ENCODE measurements around the gene BAHCC1.
A peak's percentile ranks its signal among the peaks of the same experiment; 100 is the strongest.
"Not testable (repeated sequence)": the region's sequence is repeated elsewhere in the genome, so short reads cannot be mapped to it uniquely, and the experiment has no call there.

Gene BAHCC1

GRCh38 chr17:81414756-81415516, 19.7 kb downstream of the BAHCC1 start:
- DNase-seq = no peak

GRCh38 chr17:81415681-81416080, 20.4 kb downstream of the BAHCC1 start:
- DNase-seq = no peak

- DNase-seq = no peak
Observed at GRCh38 chr17:81416612-81417011, 21.4 kb downstream of the BAHCC1 start.

- DNase-seq = no peak
Observed at GRCh38 chr17:81417049-81417878, 22.0 kb downstream of the BAHCC1 start.

- peak in 1 of 2 experiments; percentile 32 for DNase-seq
Observed at GRCh38 chr17:81417879-81418709, 22.8 kb downstream of the BAHCC1 start.

- DNase-seq = no peak
Observed at GRCh38 chr17:81418710-81419318, 23.6 kb downstream of the BAHCC1 start.

- peak; percentile 43 to 79 for DNase-seq
Observed at GRCh38 chr17:81419319-81419885, 24.1 kb downstream of the BAHCC1 start.

- no peak for DNase-seq
Observed at GRCh38 chr17:81419886-81420768, 24.9 kb downstream of the BAHCC1 start.

GRCh38 chr17:81420769-81421462, 25.7 kb downstream of the BAHCC1 start:
- DNase-seq = no peak

- peak; percentile 40 to 61 for DNase-seq
Observed at GRCh38 chr17:81422776-81423697, 27.8 kb downstream of the BAHCC1 start.

- DNase-seq = no peak
Observed at GRCh38 chr17:81423698-81424071, 28.4 kb downstream of the BAHCC1 start.

GRCh38 chr17:81424151-81425017, 29.1 kb downstream of the BAHCC1 start:
- DNase-seq = no peak

- DNase-seq = not testable (repeated sequence)
Observed at GRCh38 chr17:81425041-81425440, 29.8 kb downstream of the BAHCC1 start.

- DNase-seq = not testable (repeated sequence)
Observed at GRCh38 chr17:81425716-81426392, 30.6 kb downstream of the BAHCC1 start.

GRCh38 chr17:81426393-81427172, 31.3 kb downstream of the BAHCC1 start:
- DNase-seq = no peak

- peak; percentile 84 to 88 for DNase-seq
Observed at GRCh38 chr17:81427173-81428120, 32.2 kb downstream of the BAHCC1 start.
